HG02623 (cell line): ENCODE measurements around the gene INSL3.

Experiments used
- ATAC-seq: cut with Tn5 transposase; IDR thresholded peaks from one replicate; pipeline ENCODE4 v1.9.1; 2021; ENCODE audit warnings: moderate library complexity; ENCODE audit not compliant: unreplicated experiment

The INSL3 gene, protein sequence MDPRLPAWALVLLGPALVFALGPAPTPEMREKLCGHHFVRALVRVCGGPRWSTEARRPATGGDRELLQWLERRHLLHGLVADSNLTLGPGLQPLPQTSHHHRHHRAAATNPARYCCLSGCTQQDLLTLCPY

DNA sequence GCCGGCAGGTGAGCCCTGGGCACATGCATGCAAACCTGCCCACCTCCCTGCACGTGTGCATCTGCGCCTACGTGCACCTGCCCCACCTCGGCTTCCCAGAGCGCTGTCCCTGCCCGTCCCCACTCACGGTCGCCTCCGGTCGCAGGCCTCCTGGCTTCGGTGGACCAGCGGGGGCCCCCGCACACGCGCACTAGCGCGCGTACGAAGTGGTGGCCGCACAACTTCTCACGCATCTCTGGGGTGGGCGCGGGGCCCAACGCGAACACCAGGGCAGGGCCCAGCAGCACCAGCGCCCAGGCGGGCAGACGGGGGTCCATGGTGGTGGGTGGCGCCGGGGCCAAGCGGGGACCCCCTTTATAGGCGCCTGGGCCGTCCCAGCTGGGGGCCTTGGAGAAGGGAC lies at the start of gene INSL3:
Gene INSL3, minus strand, starts transcription at position 330 of the 400 bp plus-strand sequence. Its CDS starts 13 bp downstream, at position 317.
- ATAC-seq: no peak

DNA sequence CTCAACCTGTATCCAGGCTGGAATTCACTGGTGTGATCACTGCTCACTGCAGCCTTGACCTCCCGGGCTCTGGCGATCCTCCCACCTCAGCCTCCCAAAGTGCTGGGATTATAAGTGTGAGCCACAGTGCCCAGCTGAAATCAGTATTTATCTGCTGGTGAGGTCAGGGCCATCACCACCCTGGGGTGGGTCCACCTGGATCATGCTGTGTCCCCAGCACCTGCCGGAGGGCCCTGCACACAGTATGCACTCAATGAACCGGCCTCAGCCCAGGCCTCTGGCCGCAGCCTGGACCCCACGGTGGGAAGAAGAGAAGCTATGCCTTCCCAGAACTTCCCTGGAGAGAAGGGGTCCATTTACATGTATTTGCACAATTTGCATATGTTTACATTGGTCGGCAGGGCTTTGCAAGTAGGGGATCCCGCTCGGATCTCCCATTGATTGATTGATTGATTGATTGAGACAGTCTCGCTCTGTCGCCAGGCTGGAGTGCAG lies 47.8 kb upstream of the INSL3 start:
- no peak for ATAC-seq

DNA sequence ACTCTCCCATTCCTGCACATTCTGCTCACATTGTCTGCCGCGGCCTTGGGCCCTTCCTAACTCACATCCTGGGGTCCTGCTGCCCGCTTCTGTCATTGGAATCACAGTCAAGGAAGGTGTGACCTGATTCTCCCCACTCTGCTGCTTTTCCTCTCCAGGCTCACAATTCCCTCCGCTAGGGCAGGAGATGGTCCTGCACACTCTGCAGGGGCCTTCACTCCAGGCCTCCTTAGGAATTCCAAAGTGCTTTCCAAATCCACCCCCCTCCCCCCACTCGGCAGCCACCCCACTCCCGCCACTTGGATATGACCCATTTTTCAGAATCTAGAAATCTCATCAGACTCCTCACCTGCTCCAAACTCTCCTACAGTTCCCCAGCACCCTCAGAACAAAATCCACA lies 47.4 kb upstream of the INSL3 start:
- ATAC-seq: no peak

DNA sequence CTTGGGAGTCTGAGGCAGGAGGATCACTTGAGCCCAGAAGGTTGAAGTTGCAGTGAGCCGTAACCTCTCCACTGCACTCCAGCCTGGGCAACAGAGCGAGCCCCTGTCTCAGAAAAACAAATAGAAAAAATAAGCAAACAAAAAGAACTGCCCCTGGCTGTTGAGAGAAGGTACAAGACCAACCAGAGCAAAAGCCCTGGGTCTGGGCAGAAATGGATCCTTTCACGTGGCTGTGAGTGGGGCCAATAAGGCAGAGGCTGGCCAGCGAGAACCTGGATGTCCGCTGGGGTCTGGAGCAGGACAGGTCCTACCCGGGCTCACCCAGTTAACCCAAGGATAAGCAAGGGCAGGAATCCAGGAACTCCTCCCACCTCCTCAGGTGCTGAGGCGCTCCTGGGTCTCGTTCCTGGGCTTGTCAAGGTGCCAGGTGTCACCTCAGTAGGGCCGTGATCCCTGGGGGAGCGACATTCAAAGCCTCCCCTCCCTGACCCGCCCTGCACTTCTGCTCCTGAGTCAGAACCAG lies 45.7 kb upstream of the INSL3 start:
- ATAC-seq: no peak

DNA sequence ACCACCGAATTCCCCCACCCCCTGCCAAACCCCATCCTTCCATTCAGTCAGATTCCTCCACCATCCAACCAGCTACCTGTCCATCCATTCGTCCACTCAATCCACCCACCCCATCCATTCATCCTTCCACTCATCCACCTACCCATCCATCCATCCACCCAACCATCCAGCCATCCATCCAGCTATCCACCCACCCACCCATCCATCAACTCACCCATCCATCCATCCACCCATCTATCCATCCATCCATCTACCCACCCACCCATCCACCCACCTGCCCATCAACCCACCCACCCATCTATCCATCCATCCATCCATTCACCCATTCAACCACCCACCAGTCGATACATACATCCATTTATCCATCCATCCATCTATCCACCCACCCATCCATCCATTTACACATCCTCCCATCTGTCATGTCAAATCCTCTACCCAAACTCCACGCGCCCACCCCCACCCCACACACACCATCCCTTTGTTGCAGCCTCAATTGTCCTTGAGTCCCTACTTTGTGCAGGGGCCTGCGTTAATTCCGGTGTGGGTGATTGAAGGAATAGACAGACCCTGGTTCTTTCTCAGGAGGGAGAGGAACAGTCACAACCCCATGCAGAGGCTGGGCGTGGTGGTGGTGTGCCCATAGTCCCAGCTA lies 45.1 kb upstream of the INSL3 start:
- no peak for ATAC-seq

DNA sequence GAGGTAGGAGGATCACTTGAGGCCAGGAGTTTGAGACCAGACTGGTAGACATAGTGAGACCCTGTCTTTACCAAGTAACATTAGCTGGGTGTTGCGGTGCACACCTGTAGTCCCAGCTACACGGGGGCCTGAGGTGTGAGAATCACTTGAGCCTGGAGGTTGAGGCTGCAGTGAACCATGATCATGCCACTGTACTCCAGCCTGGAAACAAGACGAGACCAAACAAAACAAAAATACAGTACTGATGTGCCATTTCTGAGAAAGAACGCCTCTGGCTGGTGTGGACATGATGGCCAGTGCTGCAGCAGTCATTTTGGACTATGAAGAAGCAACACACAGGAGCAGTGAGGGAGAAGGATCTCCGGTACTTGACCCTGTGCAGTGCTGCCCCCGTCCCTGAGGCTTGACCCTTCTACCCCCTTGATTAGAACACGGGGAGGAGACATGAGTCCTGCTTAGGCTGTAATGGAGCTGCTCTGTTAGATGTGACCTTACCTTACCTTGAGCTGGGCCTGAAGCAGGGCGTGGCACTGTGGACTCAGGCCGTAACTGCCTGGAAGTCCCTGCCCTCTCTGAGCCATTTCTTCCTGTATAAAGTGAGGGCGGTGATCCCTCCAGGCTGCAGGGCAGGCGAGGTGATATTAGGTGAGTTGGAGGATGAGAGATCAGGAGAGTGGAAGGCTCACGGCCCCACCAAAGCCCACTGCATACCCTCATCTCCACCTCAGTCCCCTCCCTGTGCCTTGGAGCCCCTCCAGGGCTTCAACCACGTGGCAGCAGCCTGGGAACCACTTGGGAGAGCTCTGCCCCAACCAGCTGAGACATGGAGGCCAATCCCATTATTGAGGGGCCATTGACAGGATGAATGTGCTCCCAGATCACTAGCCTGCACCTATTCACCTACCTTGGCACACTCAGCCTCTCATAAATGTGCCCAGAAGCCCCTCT lies 44.3 kb upstream of the INSL3 start:
- no peak for ATAC-seq

DNA sequence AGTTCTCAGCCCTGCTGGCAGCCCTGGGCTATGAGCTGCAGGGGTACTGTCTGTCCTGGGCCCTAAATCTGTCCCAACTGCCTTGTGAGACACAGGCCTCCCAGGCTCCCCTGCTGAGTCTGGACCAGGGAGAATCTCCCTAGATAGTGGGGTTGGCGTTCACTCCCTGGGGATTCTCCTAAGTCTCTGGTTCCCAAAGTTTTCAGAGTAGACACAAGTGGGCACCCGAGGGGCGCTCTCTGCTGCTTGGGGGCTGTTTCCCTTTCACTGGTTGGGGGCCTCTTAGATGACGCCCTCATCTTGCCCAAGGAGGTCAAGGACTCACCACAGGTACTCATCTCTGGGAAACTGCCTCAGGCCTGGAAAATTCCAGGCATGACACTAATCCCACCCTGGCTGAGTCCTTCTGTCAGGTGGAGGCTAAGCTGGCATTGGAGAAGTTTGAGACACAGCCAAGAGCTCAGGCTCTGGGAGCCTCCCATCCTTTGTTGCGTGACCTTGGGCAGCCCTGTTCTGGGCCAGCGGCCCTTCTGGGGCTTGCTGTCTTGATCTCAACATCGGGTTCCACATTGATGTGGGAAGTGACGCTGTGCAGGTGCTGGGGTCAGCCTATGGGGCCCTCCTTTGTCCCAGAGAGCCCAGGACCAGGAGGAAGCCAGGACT lies 42.3 kb upstream of the INSL3 start:
- no peak for ATAC-seq

DNA sequence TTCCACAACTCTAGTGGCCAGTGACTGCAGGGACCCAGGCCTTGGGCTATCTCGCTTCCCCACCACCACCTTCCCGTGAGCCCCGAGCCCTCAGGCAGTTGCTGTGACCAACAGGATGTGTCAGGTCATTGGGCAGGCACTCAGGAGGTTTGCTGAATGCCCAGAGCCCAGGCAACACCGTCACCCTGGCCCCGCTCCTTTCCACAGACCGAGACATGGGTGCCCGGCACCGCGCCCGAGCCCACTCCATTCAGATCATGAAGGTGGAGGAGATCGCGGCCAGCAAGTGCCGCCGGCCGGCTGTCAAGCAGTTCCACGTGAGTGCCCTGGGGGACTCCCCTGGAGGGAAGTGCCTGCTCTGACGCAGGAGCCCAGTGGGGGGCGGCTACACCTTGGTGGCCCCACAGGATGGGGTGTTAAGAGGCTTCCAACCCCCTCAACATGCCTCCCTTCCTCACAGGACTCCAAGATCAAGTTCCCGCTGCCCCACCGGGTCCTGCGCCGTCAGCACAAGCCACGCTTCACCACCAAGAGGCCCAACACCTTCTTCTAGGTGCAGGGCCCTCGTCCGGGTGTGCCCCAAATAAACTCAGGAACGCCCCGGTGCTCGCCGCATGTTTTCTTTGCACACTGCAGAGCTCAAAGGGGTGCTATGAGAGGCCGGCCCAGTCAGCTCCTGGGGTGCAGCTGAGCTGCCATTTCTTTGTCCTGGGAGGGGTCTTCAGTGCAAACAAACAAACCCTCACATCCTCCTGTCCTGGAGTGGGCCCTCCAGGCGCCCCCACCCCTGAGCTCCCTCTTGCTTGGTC lies 41.6 kb upstream of the INSL3 start:
- ATAC-seq: no peak

DNA sequence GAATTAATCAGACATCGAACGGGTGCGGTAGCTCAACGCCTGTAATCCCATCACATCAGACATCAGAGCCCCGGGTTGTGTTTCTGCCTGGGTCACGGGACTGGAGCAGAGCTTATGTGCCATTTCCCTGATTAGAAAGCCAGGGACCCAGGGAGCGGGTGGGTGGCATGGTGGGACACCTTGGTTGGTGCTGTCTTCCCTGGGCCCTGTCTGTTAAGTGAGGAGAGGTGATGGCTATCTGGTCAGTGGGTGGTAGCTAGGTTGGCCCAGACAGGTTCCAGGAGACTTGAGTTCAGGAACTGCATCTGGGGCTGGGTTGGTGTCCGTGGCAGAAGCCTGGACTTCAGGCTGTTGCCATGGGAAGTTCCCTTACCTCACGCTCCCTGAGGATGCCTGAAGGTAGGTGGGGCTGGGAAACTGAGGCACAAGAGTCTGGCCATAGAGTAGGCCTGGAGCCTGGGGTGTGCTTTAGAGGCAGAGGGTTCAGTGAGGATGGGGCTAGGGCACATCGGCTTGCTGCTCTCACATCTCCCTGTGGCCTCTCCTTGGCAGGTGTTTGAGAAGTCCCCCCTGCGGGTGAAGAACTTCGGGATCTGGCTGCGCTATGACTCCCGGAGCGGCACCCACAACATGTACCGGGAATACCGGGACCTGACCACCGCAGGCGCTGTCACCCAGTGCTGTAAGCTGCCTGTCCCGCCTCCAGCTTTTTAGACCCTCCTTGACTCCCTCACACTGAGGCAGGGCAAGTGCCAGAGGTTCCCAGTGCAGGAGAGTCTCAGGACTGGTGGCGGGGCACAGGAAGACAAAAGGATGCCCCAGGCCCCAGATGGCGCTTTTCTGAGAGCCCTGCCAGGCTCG lies 40.5 kb upstream of the INSL3 start:
- no peak for ATAC-seq

DNA sequence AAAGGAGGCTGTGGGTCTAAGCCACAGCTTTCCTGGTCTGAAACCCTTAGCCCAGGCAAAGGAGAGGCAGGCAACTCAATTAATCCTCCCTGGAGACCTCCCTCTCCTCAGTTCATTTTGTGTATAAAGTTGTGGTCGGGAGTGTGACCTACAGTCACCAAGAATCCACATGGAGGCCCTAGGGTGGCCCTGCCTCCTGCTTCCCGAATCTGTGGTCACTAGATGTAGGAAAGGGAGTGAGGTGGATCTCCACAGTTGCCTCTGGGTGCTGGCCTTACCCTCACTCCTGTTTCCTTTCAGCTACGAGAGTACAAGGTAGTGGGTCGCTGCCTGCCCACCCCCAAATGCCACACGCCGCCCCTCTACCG lies 39.7 kb upstream of the INSL3 start:
- ATAC-seq: no peak

DNA sequence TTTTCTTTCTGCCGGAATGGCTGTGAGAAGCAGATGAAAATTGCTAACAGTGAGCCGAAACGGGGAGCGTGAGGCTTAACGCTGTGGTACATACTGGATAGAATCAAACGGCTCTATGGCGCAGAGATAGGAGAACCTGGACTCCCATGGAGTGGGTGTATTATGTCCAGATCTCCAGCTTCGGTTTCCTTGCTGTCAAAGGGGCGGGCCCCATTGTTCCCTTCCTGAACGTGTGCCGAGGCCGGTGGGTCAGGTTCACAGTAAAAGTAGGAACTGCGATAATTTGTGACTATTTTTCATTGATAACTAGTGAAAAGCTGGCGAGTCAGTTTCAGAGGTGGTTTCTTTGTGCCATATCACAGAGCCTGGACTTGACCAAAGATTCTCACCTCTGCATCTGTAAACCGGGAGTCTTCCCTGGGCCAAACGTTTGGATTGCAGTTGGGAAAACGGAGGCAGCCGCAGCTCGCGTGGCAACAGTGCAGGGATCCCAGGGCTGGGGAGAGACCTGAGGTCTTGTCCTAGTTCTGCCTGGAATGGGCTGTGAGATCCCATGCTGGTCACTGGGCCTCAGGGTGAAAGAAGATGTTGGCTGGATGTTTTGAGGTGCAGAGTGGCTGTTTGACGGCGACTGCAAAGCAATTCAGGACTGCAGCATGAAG lies 39.1 kb upstream of the INSL3 start:
- ATAC-seq: no peak

DNA sequence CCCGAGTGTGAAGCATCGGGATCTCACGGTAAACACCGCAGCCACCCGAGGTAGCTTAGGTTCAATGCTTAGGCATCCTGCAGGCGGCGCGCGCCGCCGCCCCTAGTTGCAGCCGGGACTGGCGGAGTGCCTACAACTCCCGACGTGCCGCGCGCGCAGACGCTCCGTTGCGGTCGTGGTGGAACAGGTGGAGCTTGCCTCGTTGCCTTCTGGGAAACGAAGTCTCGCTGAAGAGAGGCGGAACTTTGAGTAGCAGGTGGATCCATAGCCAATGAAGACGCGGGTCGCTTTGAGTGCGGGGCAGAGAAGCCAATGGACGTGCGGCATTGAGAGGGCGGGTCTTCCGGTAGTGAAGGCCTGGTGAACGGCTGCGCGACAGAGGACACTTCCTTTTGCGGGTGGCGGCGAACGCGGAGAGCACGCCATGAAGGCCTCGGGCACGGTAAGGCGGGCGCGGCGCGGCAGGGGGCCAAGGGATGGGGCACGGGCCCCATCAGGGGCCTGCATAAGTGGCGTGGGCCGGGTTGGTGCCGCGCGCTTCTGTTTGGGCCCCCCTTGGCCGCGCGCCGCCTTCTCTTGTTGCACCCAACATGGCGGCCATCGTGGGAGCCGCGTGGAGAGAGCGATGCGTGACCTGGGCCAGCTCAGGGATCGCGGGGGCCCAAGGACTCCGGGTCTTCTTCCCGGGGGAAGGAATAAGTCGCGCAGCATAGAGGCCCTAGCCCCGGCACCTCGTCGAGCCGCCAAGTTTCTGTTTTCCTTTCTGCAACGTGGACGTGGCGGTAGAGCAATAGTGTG lies 38.4 kb upstream of the INSL3 start, which contains the start of gene RPL18A:
Gene RPL18A, plus strand, starts transcription at position 378 of the 798 bp plus-strand sequence. Its CDS starts 47 bp downstream, at position 425.
- ATAC-seq: peak; percentile 91

DNA sequence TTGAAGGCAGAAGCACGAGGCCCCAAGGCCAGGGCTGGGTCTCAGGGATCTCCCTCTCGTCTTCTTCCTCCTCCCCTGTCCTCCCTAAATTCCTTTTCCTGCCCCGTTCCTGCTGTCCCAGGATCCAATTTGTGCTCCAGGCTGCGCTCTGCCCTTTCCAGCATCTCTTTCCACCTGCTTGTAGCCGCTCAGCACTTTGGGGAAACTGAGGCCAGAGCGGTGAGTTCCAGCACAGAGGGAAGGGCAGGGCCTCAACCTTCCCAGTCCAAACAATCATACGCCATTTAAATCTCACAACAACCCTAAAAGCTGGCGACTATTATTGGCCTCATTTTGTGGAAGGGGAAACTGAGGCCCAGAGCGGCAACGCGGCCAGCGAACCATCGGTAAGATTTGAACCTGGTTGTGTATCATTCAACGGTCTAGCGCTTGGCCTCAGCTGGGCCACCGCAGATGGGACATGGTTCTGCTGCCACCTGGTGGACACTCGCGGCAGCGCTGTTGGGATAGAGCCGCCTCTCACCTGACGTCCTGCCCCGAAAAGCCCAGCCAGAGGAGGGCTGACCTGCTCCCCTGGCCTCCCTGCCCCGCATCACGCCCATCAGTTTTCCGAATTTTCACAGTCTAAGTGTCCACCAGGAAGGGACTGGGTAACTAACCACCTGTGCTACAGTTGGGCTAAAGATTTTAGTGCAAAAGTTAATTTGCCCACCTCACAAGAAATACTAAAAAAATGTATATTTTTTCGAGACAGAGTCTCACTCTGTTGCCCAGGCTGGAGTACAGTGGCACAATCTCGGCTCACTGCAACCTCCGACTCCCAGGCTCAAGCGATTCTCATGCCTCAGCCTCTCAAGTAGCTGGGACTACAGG lies 34.2 kb upstream of the INSL3 start:
- no peak for ATAC-seq

DNA sequence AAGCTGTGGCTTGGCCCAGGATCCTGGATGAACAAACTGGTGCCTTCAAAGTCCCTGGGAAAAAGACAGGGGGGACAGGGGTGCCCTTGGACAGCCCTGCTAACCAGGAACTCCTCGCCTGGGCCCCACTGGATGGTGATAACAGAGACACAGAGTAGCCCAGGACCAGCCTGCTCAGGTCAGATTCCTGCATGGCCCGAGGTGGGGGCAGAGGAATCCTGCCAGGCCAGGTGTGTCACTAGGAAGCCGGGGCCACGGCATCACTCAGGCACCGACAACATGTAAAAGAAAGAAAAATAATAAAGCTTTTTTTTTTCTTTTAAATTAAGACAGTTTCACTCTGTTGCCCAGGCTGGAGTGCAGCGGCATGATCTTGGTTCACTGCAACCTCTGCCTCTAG lies 32.7 kb upstream of the INSL3 start:
- no peak for ATAC-seq

DNA sequence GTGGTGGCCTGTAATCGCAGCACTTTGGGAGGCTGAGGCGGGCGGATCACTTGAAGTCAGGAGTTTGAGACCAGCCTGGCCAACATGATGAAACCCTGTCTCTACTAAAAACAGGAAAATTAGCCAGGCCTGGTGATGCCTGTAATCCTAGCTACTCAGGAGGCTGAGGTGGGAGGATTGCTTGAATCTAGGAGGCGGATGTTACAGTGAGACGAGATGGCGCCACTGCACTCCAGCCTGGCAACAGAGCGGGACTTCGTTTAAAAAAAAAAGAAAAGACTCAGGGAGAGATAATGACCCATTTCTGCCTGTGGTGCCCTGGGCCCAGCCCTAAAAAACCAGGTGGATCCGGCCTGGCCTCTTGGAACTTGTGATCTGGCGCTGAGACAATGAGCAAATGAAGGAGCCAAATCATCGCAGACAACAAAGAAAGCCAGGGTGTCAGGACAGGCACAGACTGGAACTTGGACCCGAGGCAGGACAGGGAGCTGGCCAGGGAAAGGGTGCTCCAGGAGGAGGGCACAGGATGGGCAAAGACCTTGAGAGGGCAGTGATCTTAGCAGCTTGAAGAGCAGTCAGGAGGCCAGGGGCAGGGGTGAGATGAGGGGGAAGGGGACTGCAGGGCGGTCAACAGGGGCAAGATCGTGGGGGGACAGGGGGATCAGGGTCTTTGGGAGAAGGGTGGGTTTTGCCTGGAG lies 27.4 kb upstream of the INSL3 start:
- no peak for ATAC-seq
